PC-9 (cell line): ENCODE data around the gene PFDN2. TPM values are rescaled to one million over a fixed set of nuclear protein-coding genes. Genes with fewer than 3 reads are reported as not detected.

Experiments used
- BruUV-seq: library from RNA; stranded (reverse); fragments of 400-500 nt; replicated peaks from 2 replicates; lab custom pipeline; 2021; lab: Mats Ljungman, UMichigan
- CTCF ChIA-PET: fragments of 300-600 bp; sonication (Branson Sonifier 250); formaldehyde crosslinking; loops from one replicate; lab custom pipeline; 2022; ENCODE audit warnings: antibody characterized with exemption; lab: Charles Lee
- POLR2A ChIA-PET: fragments of 300-600 bp; sonication (Branson Sonifier 250); formaldehyde crosslinking; loops from one replicate; lab custom pipeline; 2022; ENCODE audit warnings: antibody characterized with exemption; ENCODE audit not compliant: unreplicated experiment; lab: Charles Lee
- DNase-seq, 2 experiments: peaks; one replicate each; pipeline versions ENCODE4 v3.0.0 to v3.0.0-alpha.2; 2015 to 2022; ENCODE audit warnings: mixed read lengths in 1 of 2
- H2AFZ ChIP-seq: fragments of 200-600 bp; sonication (generic); 2 replicates; pipeline ENCODE4 v1.8.1; 2017; ENCODE audit warnings: antibody characterized with exemption
- H3F3A ChIP-seq: fragments of 200-600 bp; sonication (generic); 2 replicates; pipeline ENCODE4 v1.8.1; 2017; ENCODE audit warnings: antibody characterized with exemption, mild to moderate bottlenecking, low read depth; ENCODE audit not compliant: insufficient read depth
- H3K27ac ChIP-seq: fragments of 200-600 bp; sonication (generic); 2 replicates; pipeline ENCODE4 v1.6.1; 2016; ENCODE audit warnings: mixed run types
- H3K27me3 ChIP-seq: fragments of 200-600 bp; sonication (generic); 2 replicates; pipeline ENCODE4 v1.6.1; 2016; ENCODE audit warnings: low read depth, mixed run types; ENCODE audit not compliant: insufficient read depth
- H3K36me3 ChIP-seq: fragments of 200-600 bp; sonication (generic); 2 replicates; pipeline ENCODE4 v1.6.1; 2016; ENCODE audit warnings: low read depth, mixed run types
- H3K4me1 ChIP-seq: fragments of 200-600 bp; sonication (generic); replicated peaks from 2 replicates; pipeline ENCODE4 v1.6.1; 2016; ENCODE audit warnings: mixed run types; ENCODE audit not compliant: insufficient read depth
- H3K4me2 ChIP-seq: fragments of 200-600 bp; sonication (generic); 2 replicates; pipeline ENCODE4 v1.6.1; 2017; ENCODE audit warnings: mixed run types
- H3K4me3 ChIP-seq: fragments of 200-600 bp; sonication (generic); 2 replicates; pipeline ENCODE4 v1.6.1; 2016; ENCODE audit warnings: mixed run types
- H3K79me2 ChIP-seq: fragments of 200-600 bp; sonication (generic); 2 replicates; pipeline ENCODE4 v1.6.1; 2017; ENCODE audit warnings: low read depth, mixed run types
- H3K9me2 ChIP-seq: fragments of 200-600 bp; sonication (generic); 2 replicates; pipeline ENCODE4 v1.8.1; 2017; ENCODE audit warnings: mild to moderate bottlenecking; ENCODE audit not compliant: insufficient read depth
- H3K9me3 ChIP-seq: fragments of 200-600 bp; sonication (generic); 2 replicates; pipeline ENCODE4 v1.8.1; 2016; ENCODE audit warnings: low read depth; ENCODE audit not compliant: insufficient read depth
- H4K20me1 ChIP-seq: fragments of 200-600 bp; sonication (generic); 2 replicates; pipeline ENCODE4 v1.8.1; 2017; ENCODE audit not compliant: insufficient read depth
- CTCF ChIP-seq: fragments of 200-600 bp; sonication (generic); conservative IDR thresholded peaks from 2 replicates; pipeline ENCODE4 v1.6.1; 2017; ENCODE audit warnings: mixed run types, antibody characterized with exemption, mild to moderate bottlenecking, moderate library complexity
- EZH2 ChIP-seq: fragments of 200-600 bp; sonication (generic); IDR thresholded peaks from 2 replicates; pipeline ENCODE4 v1.8.0; 2017; ENCODE audit warnings: antibody characterized with exemption, low read depth
- intact Hi-C: fragments of 100-400 bp; cut with micrococcal nuclease; formaldehyde crosslinking; loops from one replicate; pipeline ENCODE4 v1.10.0; 2022; ENCODE audit not compliant: unreplicated experiment
- total RNA-seq: library from RNA; stranded (reverse); gene quantifications from 2 replicates; pipeline ENCODE4 v1.2.3, GENCODE V29; 2021

The PFDN2 gene
- total RNA-seq, 1 experiment from 2014 or later = 74.4 TPM

- Histone ChIP-seq H3K27me3 (no peaks in the 10 kb centered on the region), H3K4me2 (no peak overlapping the region), H3K9me2 (no peaks in the 10 kb centered on the region), H3K4me3 (no peak overlapping the region), H3K36me3 (peaks cover 7% of the 10 kb centered on the region), H3K9me3 (no peaks in the 10 kb centered on the region), H3K27ac (no peak overlapping the region), H3K4me1 (peaks cover 29% of the 10 kb centered on the region), H4K20me1 (no peaks in the 10 kb centered on the region), H3F3A (peaks cover 33% of the 10 kb centered on the region), H2AFZ (no peak overlapping the region), H3K79me2 (peaks cover 19% of the 10 kb centered on the region)
- CTCF ChIA-PET = interaction anchor here (0.7 kb wide), 1 partner anchor 19 kb away, joined by 3 read pairs; no protein-coding TSS in a partner anchor
- POLR2A ChIA-PET = interaction anchor here (0.7 kb wide), 1 partner anchor 110 kb away, joined by 3 read pairs; no protein-coding TSS in a partner anchor
- no peak for DNase-seq
- no TSS peak for BruUV-seq
- TF ChIP-seq EZH2 (no peak), CTCF (no peak)
- intact Hi-C loops = no loop called here
Measured at GRCh38 chr1:161162806-161163205, 45.0 kb upstream of the PFDN2 start.

- CTCF ChIA-PET = no interaction called here
- no peak for DNase-seq
- no peak for TF ChIP-seq EZH2
- no peak for TF ChIP-seq CTCF
Measured at GRCh38 chr1:161162052-161162451, 44.2 kb upstream of the PFDN2 start.

GRCh38 chr1:161161652-161162051 is 43.8 kb upstream of the PFDN2 start:
- Histone ChIP-seq H3K36me3 (peaks cover 11% of the 10 kb centered on the region), H3K4me3 (no peak overlapping the region)

More at GRCh38 chr1:161162052-161162451, 44.2 kb upstream of the PFDN2 start:
- BruUV-seq = no TSS peak
- Histone ChIP-seq H3K4me3 (no peak overlapping the region), H3K4me1 (peaks cover 25% of the 10 kb centered on the region), H3K27ac (no peak overlapping the region), H2AFZ (no peak overlapping the region), H3K9me2 (no peaks in the 10 kb centered on the region), H3K36me3 (peaks cover 8% of the 10 kb centered on the region), H3K27me3 (no peaks in the 10 kb centered on the region), H3F3A (peaks cover 39% of the 10 kb centered on the region), H3K4me2 (no peak overlapping the region), H4K20me1 (no peaks in the 10 kb centered on the region), H3K79me2 (peaks cover 19% of the 10 kb centered on the region), H3K9me3 (no peaks in the 10 kb centered on the region)
- intact Hi-C loops = no loop called here
- POLR2A ChIA-PET = interaction anchor here (0.7 kb wide), 1 partner anchor 109 kb away, joined by 3 read pairs; no protein-coding TSS in a partner anchor

More at GRCh38 chr1:161161652-161162051, 43.8 kb upstream of the PFDN2 start:
- Histone ChIP-seq H3K4me1 (peaks cover 24% of the 10 kb centered on the region), H3K27ac (no peak overlapping the region), H3K9me3 (no peaks in the 10 kb centered on the region), H3K9me2 (no peaks in the 10 kb centered on the region), H4K20me1 (no peaks in the 10 kb centered on the region), H3K27me3 (no peaks in the 10 kb centered on the region), H3K79me2 (peaks cover 19% of the 10 kb centered on the region), H3F3A (peaks cover 37% of the 10 kb centered on the region), H3K4me2 (no peak overlapping the region), H2AFZ (no peak overlapping the region)
- no TSS peak for BruUV-seq
- POLR2A ChIA-PET = no interaction called here
- intact Hi-C loops = no loop called here
- no peak for DNase-seq
- no peak for TF ChIP-seq EZH2
- no peak for TF ChIP-seq CTCF
- CTCF ChIA-PET = no interaction called here
